ENCODE data around the gene SKP2.

Gene SKP2

GRCh38 chr5:36156619-36157018 is 4.7 kb downstream of the SKP2 start:
- Histone ChIP-seq H3K4me3 (ENCODE audit: low read length) (no peak overlapping the region), H3K27me3 (ENCODE audit: insufficient read depth, low read length) (no peaks in the 10 kb centered on the region), H3K4me1 (ENCODE audit: insufficient read depth, low read length) (no peaks in the 10 kb centered on the region), H3K9me3 (ENCODE audit: insufficient read depth, low read depth, low read length) (no peaks in the 10 kb centered on the region), H3K36me3 (ENCODE audit: insufficient read depth, low read length) (peaks cover 85% of the 10 kb centered on the region), H3K9ac (ENCODE audit: low read depth, low read length) (no peak overlapping the region), H3K27ac (ENCODE audit: low read depth, low read length) (no peak overlapping the region)
- 72% methylated on average over 1 of the region's 1 CpG for WGBS

- 98% methylated on average over 2 of the region's 2 CpGs for WGBS
- Histone ChIP-seq H3K9me3 (ENCODE audit: insufficient read depth, low read depth, low read length) (no peaks in the 10 kb centered on the region), H3K27ac (ENCODE audit: low read depth, low read length) (no peak overlapping the region), H3K4me1 (ENCODE audit: insufficient read depth, low read length) (no peaks in the 10 kb centered on the region), H3K4me3 (ENCODE audit: low read length) (no peak overlapping the region), H3K36me3 (ENCODE audit: insufficient read depth, low read length) (peaks cover 100% of the 10 kb centered on the region), H3K27me3 (ENCODE audit: insufficient read depth, low read length) (no peaks in the 10 kb centered on the region), H3K9ac (ENCODE audit: low read depth, low read length) (no peak overlapping the region)
Measured at GRCh38 chr5:36158144-36158543, 6.2 kb downstream of the SKP2 start.

- H3K4me1 ChIP-seq (ENCODE audit: insufficient read depth, low read length): no peaks in the 10 kb centered on the region
- WGBS: 95% methylated on average over 3 of the region's 3 CpGs
- H3K9ac ChIP-seq (ENCODE audit: low read depth, low read length): no peak overlapping the region
- H3K27ac ChIP-seq (ENCODE audit: low read depth, low read length): no peak overlapping the region
- H3K4me3 ChIP-seq (ENCODE audit: low read length): no peak overlapping the region
- H3K9me3 ChIP-seq (ENCODE audit: insufficient read depth, low read depth, low read length): no peaks in the 10 kb centered on the region
- H3K36me3 ChIP-seq (ENCODE audit: insufficient read depth, low read length): peaks cover 100% of the 10 kb centered on the region
- H3K27me3 ChIP-seq (ENCODE audit: insufficient read depth, low read length): no peaks in the 10 kb centered on the region
Measured at GRCh38 chr5:36160617-36161016, 8.7 kb downstream of the SKP2 start.

DNA sequence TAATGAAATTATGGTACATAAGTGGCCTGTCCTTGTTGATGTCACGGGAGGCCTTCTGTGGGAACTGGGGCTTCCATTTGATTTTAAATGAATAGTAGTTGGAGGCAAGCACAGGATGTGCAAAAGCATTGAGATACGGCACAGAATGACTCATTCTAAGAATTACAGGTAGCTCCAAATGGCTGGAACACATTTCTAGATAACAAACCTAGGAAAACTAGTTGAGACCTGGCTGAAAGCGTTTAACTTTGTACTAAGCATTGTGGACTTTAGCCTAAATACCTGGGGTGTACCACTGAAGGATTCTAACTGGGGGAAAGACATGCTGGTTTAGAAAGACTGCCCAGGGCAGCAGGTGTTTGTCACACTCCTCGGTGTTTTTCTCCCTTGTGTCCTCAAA is 9.4 kb downstream of the SKP2 start:
- Histone ChIP-seq H3K27me3 (ENCODE audit: insufficient read depth, low read length) (no peaks in the 10 kb centered on the region), H3K27ac (ENCODE audit: low read depth, low read length) (no peak overlapping the region), H3K4me1 (ENCODE audit: insufficient read depth, low read length) (no peaks in the 10 kb centered on the region), H3K4me3 (ENCODE audit: low read length) (no peak overlapping the region), H3K9ac (ENCODE audit: low read depth, low read length) (no peak overlapping the region), H3K9me3 (ENCODE audit: insufficient read depth, low read depth, low read length) (no peaks in the 10 kb centered on the region), H3K36me3 (ENCODE audit: insufficient read depth, low read length) (peaks cover 100% of the 10 kb centered on the region)
- 95% methylated on average over 4 of the region's 4 CpGs for WGBS

- WGBS: 90% methylated on average over 8 of the region's 9 CpGs
- peaks cover 99% of the 10 kb centered on the region for H3K36me3 ChIP-seq (ENCODE audit: insufficient read depth, low read length)
Measured at GRCh38 chr5:36162810-36163486, 11.0 kb downstream of the SKP2 start.

DNA sequence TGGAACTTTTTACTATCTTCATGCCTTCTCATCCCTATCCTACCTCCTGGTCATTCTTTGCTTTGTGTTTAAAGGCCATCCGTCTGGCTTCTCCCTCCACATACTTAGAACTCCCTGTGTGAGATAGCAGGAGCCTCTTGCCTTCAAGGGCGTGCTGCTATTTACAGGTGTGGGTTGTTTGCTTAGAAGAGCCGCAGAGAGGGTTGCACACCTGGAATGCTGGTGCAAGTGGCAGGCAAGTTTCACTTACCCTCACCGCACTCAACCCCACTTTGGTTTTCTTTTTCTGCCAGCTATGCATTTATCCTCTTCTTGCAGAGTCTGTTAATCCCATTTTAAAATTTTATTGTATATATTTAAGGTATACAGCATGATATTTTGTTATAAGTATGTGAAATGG is 12.6 kb downstream of the SKP2 start:
- H3K9ac ChIP-seq (ENCODE audit: low read depth, low read length): no peak overlapping the region
- no peak overlapping the region for H3K4me3 ChIP-seq (ENCODE audit: low read length)
- no peak overlapping the region for H3K27ac ChIP-seq (ENCODE audit: low read depth, low read length)
- H3K9me3 ChIP-seq (ENCODE audit: insufficient read depth, low read depth, low read length): no peaks in the 10 kb centered on the region
- H3K4me1 ChIP-seq (ENCODE audit: insufficient read depth, low read length): no peaks in the 10 kb centered on the region
- 97% methylated on average over 3 of the region's 4 CpGs for WGBS
- H3K36me3 ChIP-seq (ENCODE audit: insufficient read depth, low read length): peaks cover 98% of the 10 kb centered on the region
- H3K27me3 ChIP-seq (ENCODE audit: insufficient read depth, low read length): no peaks in the 10 kb centered on the region

More at GRCh38 chr5:36162810-36163486, 11.0 kb downstream of the SKP2 start:
- no peak overlapping the region for H3K27ac ChIP-seq (ENCODE audit: low read depth, low read length)
- H3K4me3 ChIP-seq (ENCODE audit: low read length): no peak overlapping the region
- H3K27me3 ChIP-seq (ENCODE audit: insufficient read depth, low read length): no peaks in the 10 kb centered on the region
- no peak overlapping the region for H3K9ac ChIP-seq (ENCODE audit: low read depth, low read length)
- H3K9me3 ChIP-seq (ENCODE audit: insufficient read depth, low read depth, low read length): no peaks in the 10 kb centered on the region
- H3K4me1 ChIP-seq (ENCODE audit: insufficient read depth, low read length): no peaks in the 10 kb centered on the region

DNA sequence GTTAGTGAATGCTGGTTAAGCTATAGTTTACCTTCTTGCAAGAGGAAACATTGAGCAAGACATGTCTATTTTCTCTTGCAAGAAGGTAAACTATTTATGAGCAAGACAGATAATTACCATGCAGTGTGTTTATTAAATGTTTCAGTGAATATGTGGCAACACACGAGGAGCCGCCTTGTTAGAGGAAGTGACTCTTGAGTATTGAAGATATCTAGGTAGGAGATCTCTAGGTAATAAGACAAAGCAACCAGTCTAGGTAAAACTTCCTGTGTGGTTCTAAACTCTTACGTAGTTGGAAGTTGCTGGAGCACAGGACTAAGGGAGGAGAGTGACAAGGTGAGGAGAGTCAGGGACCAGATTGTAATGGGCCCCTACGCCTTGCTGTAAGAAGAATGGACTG is 16.8 kb downstream of the SKP2 start:
- no peak overlapping the region for H3K27ac ChIP-seq (ENCODE audit: low read depth, low read length)
- H3K9ac ChIP-seq (ENCODE audit: low read depth, low read length): no peak overlapping the region
- H3K27me3 ChIP-seq (ENCODE audit: insufficient read depth, low read length): no peaks in the 10 kb centered on the region
- no peaks in the 10 kb centered on the region for H3K9me3 ChIP-seq (ENCODE audit: insufficient read depth, low read depth, low read length)
- H3K36me3 ChIP-seq (ENCODE audit: insufficient read depth, low read length): peaks cover 98% of the 10 kb centered on the region
- WGBS: 97% methylated on average over 4 of the region's 4 CpGs
- no peak overlapping the region for H3K4me3 ChIP-seq (ENCODE audit: low read length)
- H3K4me1 ChIP-seq (ENCODE audit: insufficient read depth, low read length): no peaks in the 10 kb centered on the region

DNA sequence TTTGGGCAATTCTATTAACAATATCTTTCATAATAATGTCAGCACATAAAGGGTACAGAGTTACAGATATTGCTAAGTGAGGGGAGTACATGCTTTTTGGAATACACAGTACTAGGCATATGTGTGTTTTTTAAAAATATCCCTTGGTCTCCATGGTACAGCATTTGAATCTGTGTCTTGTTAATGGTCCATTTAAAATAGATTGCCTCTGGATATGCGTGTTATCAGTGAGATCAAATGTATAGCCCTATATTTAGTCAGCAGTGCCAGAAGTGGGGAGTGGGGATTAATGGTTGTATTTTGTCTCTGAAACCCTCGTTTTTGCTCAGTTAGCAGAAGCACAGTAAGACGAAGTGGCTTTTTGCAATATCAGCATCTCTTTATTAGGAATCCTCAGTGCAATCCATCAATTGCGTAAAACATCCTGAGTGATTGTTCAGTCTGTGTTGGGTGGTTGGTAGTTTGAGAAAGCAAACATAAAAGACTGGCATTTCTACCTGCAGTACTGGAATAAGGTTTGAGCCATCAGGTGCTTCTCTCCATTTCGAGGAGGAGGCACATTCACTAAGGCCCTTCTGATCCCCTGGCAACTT is 19.0 kb downstream of the SKP2 start:
- no peak overlapping the region for H3K27ac ChIP-seq (ENCODE audit: low read depth, low read length)

DNA sequence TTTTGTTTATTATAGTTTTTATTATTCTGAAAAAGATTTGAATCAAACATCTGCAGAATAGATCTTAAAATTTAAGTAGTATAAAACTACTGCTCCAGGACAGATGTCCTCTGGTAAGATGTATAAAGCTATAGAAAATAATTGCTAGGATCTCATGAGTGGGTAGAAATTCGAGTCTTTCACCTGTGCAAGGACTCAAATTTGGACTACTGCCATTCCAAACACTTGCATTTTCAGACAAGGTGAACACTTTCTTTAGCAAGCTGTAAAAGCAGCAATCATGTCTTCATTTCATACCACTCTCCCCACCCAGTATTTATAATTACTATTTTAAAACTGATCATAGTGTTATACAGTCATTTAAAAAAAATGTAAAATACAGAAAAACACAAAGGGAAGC is 20.7 kb downstream of the SKP2 start:
- WGBS: 92% methylated on average over 1 of the region's 1 CpG
- H3K4me3 ChIP-seq (ENCODE audit: low read length): no peak overlapping the region
- no peaks in the 10 kb centered on the region for H3K27me3 ChIP-seq (ENCODE audit: insufficient read depth, low read length)
- H3K4me1 ChIP-seq (ENCODE audit: insufficient read depth, low read length): no peaks in the 10 kb centered on the region
- no peaks in the 10 kb centered on the region for H3K9me3 ChIP-seq (ENCODE audit: insufficient read depth, low read depth, low read length)
- H3K27ac ChIP-seq (ENCODE audit: low read depth, low read length): no peak overlapping the region
- H3K36me3 ChIP-seq (ENCODE audit: insufficient read depth, low read length): peaks cover 97% of the 10 kb centered on the region
- no peak overlapping the region for H3K9ac ChIP-seq (ENCODE audit: low read depth, low read length)

More for the DNA sequence above, 19.0 kb downstream of the SKP2 start:
- H3K27me3 ChIP-seq (ENCODE audit: insufficient read depth, low read length): no peaks in the 10 kb centered on the region
- no peak overlapping the region for H3K9ac ChIP-seq (ENCODE audit: low read depth, low read length)
- no peak overlapping the region for H3K4me3 ChIP-seq (ENCODE audit: low read length)
- H3K9me3 ChIP-seq (ENCODE audit: insufficient read depth, low read depth, low read length): no peaks in the 10 kb centered on the region
- peaks cover 98% of the 10 kb centered on the region for H3K36me3 ChIP-seq (ENCODE audit: insufficient read depth, low read length)
- WGBS: 93% methylated on average over 5 of the region's 5 CpGs
- H3K4me1 ChIP-seq (ENCODE audit: insufficient read depth, low read length): no peaks in the 10 kb centered on the region

- no peaks in the 10 kb centered on the region for H3K4me1 ChIP-seq (ENCODE audit: insufficient read depth, low read length)
- no peak overlapping the region for H3K4me3 ChIP-seq (ENCODE audit: low read length)
- H3K27me3 ChIP-seq (ENCODE audit: insufficient read depth, low read length): no peaks in the 10 kb centered on the region
- H3K36me3 ChIP-seq (ENCODE audit: insufficient read depth, low read length): peaks cover 97% of the 10 kb centered on the region
- H3K27ac ChIP-seq (ENCODE audit: low read depth, low read length): no peak overlapping the region
- no peaks in the 10 kb centered on the region for H3K9me3 ChIP-seq (ENCODE audit: insufficient read depth, low read depth, low read length)
- WGBS: 86% methylated on average over 2 of the region's 2 CpGs
- no peak overlapping the region for H3K9ac ChIP-seq (ENCODE audit: low read depth, low read length)
Measured at GRCh38 chr5:36173426-36173825, 21.5 kb downstream of the SKP2 start.

DNA sequence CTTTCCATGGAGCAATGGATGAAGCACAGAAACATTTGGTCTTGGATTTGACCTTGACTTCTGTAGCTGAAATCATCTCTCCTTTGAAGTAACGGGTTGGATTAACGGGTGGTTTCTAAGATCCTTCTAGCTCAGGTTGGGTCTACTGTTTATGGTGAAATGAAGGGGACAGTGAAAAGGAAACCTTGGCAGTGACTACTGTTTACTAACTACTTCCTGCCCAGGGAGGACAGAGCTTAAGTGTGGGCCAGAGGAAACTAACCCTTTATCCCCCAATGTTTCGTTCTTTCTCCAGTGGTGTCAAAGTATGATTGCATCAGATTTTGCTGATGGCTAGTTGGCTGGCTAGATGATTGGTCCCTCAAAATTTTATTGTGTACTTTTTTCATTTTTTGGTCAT is 22.2 kb downstream of the SKP2 start:
- no peaks in the 10 kb centered on the region for H3K9me3 ChIP-seq (ENCODE audit: insufficient read depth, low read depth, low read length)
- H3K27ac ChIP-seq (ENCODE audit: low read depth, low read length): no peak overlapping the region
- no peak overlapping the region for H3K9ac ChIP-seq (ENCODE audit: low read depth, low read length)
- peaks cover 98% of the 10 kb centered on the region for H3K36me3 ChIP-seq (ENCODE audit: insufficient read depth, low read length)
- H3K4me1 ChIP-seq (ENCODE audit: insufficient read depth, low read length): no peaks in the 10 kb centered on the region
- H3K4me3 ChIP-seq (ENCODE audit: low read length): no peak overlapping the region
- 98% methylated on average over 3 of the region's 3 CpGs for WGBS
- no peaks in the 10 kb centered on the region for H3K27me3 ChIP-seq (ENCODE audit: insufficient read depth, low read length)

All from HUES64 (cell line).